ENCODE data around the gene CCDC141. TPM values are rescaled to one million over a fixed set of nuclear protein-coding genes. Genes with fewer than 3 reads are reported as not detected.

The CCDC141 gene
- total and polyA plus RNA-seq, 4 donors = 0.51 to 4.4 (median 2.4) TPM

DNA sequence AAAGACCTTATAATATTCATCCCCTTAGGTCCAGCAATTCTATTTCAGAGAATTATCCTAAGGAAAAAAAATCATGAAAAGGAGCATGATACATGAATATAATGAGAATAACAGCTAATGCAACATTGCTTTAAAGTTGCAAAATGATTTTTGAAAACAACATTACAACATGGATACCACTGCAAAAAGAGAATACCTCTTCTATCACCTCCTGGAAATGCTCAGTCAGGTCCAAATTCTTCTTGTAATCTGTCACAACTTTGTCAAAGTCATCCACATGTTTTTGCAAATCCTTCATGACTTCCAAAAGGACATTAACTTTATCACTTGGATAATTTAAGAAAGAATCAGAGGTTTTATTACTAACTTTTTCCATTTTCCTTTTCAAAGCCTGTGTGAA, 194.8 kb downstream of the CCDC141 start:
- Histone ChIP-seq H3K27me3 (ENCODE audit: control insufficient read depth, insufficient read depth, low read length) (no peaks in the 10 kb centered on the region), H3K4me3 (ENCODE audit: low read depth, low read length) (no peak overlapping the region), H3K36me3 (ENCODE audit: control insufficient read depth, insufficient read depth, low read length) (no peaks in the 10 kb centered on the region), H3K4me1 (ENCODE audit: control insufficient read depth, insufficient read depth, low read length) (no peaks in the 10 kb centered on the region), H3K9me3 (ENCODE audit: control insufficient read depth, insufficient read depth, low read length) (no peaks in the 10 kb centered on the region), H3K27ac (ENCODE audit: low read depth, low read length) (no peak overlapping the region)
- DNase-seq (ENCODE audit: low read depth in 4 of 6, low spot score in 6 of 6) = no peak

DNA sequence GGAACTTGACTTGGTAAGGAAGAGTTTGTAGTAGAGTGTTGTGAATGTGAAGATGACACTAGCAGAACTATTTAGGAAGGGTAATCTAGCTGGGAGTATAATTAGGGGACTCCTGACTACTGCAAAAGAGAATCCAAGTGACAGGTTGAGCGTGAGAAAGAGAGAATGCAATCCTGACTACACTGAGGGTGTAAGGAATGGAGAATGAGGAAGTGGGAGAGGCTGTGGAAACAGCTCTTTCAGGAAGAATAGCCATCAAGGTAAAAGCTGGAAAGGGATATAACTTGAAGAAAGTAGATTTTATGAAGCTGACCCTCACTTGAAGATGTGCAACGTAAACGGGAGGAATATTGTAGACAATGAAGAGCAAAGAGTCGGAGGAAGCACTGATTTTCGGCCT, 201.6 kb downstream of the CCDC141 start:
- 95% methylated on average over 5 of the region's 5 CpGs for WGBS (ENCODE audit: insufficient coverage)
- no peaks in the 10 kb centered on the region for H3K27me3 ChIP-seq (ENCODE audit: control insufficient read depth, insufficient read depth, low read length)
- no peaks in the 10 kb centered on the region for H3K4me1 ChIP-seq (ENCODE audit: control insufficient read depth, insufficient read depth, low read length)
- no peak overlapping the region for H3K4me3 ChIP-seq (ENCODE audit: low read depth, low read length)
- H3K27ac ChIP-seq (ENCODE audit: low read depth, low read length) = no peak overlapping the region
- H3K36me3 ChIP-seq (ENCODE audit: control insufficient read depth, insufficient read depth, low read length) = no peaks in the 10 kb centered on the region
- DNase-seq (ENCODE audit: low read depth in 4 of 6, low spot score in 6 of 6) = no peak
- H3K9me3 ChIP-seq (ENCODE audit: control insufficient read depth, insufficient read depth, low read length) = peaks cover 2% of the 10 kb centered on the region

DNA sequence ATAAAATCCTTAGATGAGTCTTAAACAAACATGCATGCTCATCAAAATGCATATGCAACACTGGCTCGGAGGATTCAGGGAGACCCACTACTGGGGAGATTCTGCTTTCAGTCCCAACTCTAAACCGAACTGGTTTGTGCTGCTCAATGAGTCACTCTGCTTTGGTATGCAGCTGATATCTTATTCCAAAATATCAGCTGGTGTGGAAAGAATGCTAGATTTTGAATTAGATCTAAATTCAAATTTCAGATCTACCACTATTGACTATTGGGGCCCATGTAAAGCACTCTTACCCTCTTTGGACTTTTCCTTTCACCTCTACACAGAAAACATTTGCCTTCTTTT, 203.5 kb downstream of the CCDC141 start:
- WGBS (ENCODE audit: insufficient coverage) = 40% methylated on average over 1 of the region's 2 CpGs
- H3K27ac ChIP-seq (ENCODE audit: low read depth, low read length) = no peak overlapping the region
- H3K9me3 ChIP-seq (ENCODE audit: control insufficient read depth, insufficient read depth, low read length) = peaks cover 2% of the 10 kb centered on the region
- no peaks in the 10 kb centered on the region for H3K4me1 ChIP-seq (ENCODE audit: control insufficient read depth, insufficient read depth, low read length)
- no peaks in the 10 kb centered on the region for H3K36me3 ChIP-seq (ENCODE audit: control insufficient read depth, insufficient read depth, low read length)
- no peaks in the 10 kb centered on the region for H3K27me3 ChIP-seq (ENCODE audit: control insufficient read depth, insufficient read depth, low read length)
- H3K4me3 ChIP-seq (ENCODE audit: low read depth, low read length) = no peak overlapping the region
- DNase-seq (ENCODE audit: low read depth in 4 of 6, low spot score in 6 of 6) = no peak

DNA sequence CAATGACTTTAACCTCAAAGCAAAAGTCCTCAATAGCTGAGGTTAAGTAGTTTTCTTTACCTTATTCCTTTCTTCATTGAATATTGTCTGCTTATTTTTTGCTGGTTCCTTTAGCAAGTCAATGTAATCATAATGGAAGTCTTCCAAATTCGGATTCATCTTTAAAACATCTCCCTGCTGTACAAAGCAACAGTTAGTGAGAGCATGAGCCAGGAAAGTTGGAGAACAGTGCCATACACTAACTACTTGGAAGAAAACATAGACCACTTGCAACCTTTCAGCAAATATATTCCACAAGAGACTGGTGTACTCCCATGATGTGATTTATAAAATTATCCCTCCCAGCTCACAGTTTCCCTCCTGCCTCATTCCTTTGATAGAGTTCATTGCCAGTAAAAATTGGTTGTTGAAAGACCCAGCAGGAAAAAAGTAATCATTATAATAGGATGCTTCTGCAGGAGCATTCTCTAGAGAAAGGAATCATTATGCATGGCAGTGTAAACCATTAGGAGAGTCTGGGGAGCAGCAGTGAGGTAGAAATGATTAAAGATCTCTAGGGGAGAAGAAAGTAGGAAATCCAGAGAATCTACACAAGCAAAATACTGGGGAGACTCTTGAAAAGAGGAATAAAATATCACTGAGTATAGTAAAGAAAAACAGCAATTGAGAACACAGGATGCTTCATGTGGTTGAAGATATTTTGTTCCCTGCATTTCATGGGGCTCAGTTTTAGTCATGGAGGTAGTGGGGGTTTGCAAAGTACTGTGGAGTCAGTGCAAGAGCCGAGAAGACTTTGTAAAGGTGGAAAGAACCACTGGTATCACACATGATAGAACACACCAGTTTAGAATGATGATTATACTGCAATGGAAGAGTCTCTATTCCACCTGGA, 204.1 kb downstream of the CCDC141 start:
- WGBS (ENCODE audit: insufficient coverage) = no CpG with 5 or more reads among the region's 2 CpGs
- peak in 2 of 6 donors; percentile 84 to 90 for DNase-seq (ENCODE audit: low read depth in 4 of 6, low spot score in 6 of 6)

DNA sequence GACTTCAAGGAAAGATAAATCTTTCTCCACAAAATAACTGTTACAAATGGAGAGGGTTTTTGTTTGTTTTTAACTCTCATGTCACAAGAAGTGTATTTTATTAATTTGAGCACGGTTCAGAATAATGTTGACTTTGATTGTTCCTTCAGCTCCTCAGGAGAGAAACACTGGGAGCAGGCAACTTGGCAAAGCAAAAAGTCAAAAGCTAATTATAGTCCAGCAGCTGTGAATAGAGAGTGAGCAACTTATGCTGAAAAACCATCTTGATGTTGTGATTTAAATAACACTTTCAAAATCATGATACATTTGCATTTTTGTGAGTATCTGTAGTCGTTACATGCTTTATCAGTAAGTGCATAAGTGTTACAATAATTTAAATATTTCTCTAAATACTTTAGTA, 205.2 kb downstream of the CCDC141 start:
- WGBS (ENCODE audit: insufficient coverage) = no CpG with 5 or more reads among the region's 2 CpGs
- peak in 1 of 6 donors; percentile 52 for DNase-seq (ENCODE audit: low read depth in 4 of 6, low spot score in 6 of 6)
- H3K4me1 ChIP-seq (ENCODE audit: control insufficient read depth, insufficient read depth, low read length) = no peaks in the 10 kb centered on the region
- H3K9me3 ChIP-seq (ENCODE audit: control insufficient read depth, insufficient read depth, low read length) = peaks cover 2% of the 10 kb centered on the region
- no peaks in the 10 kb centered on the region for H3K27me3 ChIP-seq (ENCODE audit: control insufficient read depth, insufficient read depth, low read length)
- no peaks in the 10 kb centered on the region for H3K36me3 ChIP-seq (ENCODE audit: control insufficient read depth, insufficient read depth, low read length)
- H3K4me3 ChIP-seq (ENCODE audit: low read depth, low read length) = no peak overlapping the region
- H3K27ac ChIP-seq (ENCODE audit: low read depth, low read length) = no peak overlapping the region

More for the DNA sequence above, 204.1 kb downstream of the CCDC141 start:
- Histone ChIP-seq H3K27ac (ENCODE audit: low read depth, low read length) (no peak overlapping the region), H3K36me3 (ENCODE audit: control insufficient read depth, insufficient read depth, low read length) (no peaks in the 10 kb centered on the region), H3K27me3 (ENCODE audit: control insufficient read depth, insufficient read depth, low read length) (no peaks in the 10 kb centered on the region), H3K4me1 (ENCODE audit: control insufficient read depth, insufficient read depth, low read length) (no peaks in the 10 kb centered on the region), H3K9me3 (ENCODE audit: control insufficient read depth, insufficient read depth, low read length) (peaks cover 2% of the 10 kb centered on the region), H3K4me3 (ENCODE audit: low read depth, low read length) (no peak overlapping the region)

DNA sequence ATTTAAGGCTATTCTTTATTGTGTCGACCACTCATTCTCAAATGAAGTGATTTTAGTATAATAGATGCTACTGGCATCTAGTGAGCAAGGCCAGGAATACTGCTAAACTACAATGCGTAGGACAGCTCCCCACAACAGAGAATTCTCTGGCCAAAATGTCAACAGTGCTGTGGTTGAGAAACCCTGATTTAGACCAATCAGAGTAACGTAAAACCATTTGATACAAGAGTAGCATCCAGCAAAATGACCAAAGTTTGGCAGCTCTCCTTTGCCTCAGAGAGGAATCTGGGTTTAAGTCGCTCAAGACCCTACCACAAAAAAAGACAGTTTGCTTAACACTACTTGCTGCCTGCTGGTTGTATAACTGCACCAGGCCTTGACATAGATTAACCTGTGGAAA, 205.7 kb downstream of the CCDC141 start:
- Histone ChIP-seq H3K27me3 (ENCODE audit: control insufficient read depth, insufficient read depth, low read length) (no peaks in the 10 kb centered on the region), H3K36me3 (ENCODE audit: control insufficient read depth, insufficient read depth, low read length) (no peaks in the 10 kb centered on the region), H3K4me1 (ENCODE audit: control insufficient read depth, insufficient read depth, low read length) (no peaks in the 10 kb centered on the region), H3K9me3 (ENCODE audit: control insufficient read depth, insufficient read depth, low read length) (peaks cover 2% of the 10 kb centered on the region), H3K4me3 (ENCODE audit: low read depth, low read length) (no peak overlapping the region), H3K27ac (ENCODE audit: low read depth, low read length) (no peak overlapping the region)
- peak in 2 of 6 donors; percentile 17 to 62 for DNase-seq (ENCODE audit: low read depth in 4 of 6, low spot score in 6 of 6)
- 52% methylated on average over 3 of the region's 4 CpGs for WGBS (ENCODE audit: insufficient coverage)

DNA sequence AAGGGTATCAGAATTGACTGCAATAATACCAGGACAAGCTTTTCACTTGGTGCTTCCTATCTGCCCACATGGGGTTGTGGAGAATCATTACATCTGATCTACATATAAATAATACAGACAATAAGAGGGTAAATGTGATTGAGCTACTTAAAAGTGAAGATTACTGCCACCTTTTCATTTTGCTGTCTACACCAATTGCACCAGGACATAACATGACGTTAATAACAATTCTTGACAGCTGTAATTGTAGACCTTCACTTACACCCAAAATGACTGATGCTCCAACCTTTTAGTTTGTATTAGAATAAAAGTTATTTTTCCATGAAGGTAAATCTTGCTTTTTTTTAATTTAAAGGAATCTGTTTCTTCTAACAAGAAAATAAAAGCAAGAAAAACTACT, 206.2 kb downstream of the CCDC141 start:
- H3K4me3 ChIP-seq (ENCODE audit: low read depth, low read length) = no peak overlapping the region
- DNase-seq (ENCODE audit: low read depth in 4 of 6, low spot score in 6 of 6) = no peak
- peaks cover 2% of the 10 kb centered on the region for H3K9me3 ChIP-seq (ENCODE audit: control insufficient read depth, insufficient read depth, low read length)
- H3K27me3 ChIP-seq (ENCODE audit: control insufficient read depth, insufficient read depth, low read length) = no peaks in the 10 kb centered on the region
- no CpG with 5 or more reads among the region's 1 CpG for WGBS (ENCODE audit: insufficient coverage)
- no peaks in the 10 kb centered on the region for H3K36me3 ChIP-seq (ENCODE audit: control insufficient read depth, insufficient read depth, low read length)
- no peaks in the 10 kb centered on the region for H3K4me1 ChIP-seq (ENCODE audit: control insufficient read depth, insufficient read depth, low read length)
- H3K27ac ChIP-seq (ENCODE audit: low read depth, low read length) = no peak overlapping the region

DNA sequence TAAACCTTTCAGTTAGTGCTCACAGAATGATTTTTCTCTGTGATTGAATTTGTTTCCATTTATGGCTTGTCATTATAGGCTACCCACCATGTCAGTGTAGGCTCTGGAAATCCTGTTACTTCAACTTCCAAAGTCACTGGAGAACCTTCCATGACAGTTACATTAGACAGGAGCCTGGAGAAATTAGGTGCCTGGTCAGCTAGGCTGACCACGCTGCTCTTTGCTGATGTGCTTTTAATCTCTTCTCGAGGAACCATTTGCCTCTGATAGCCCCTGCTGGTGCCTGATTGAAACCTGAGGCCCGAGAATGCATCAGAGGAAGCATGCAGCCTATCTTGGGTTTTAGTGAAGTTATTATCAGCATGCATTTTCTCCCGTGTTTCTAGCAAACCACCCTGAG, 213.1 kb downstream of the CCDC141 start:
- Histone ChIP-seq H3K27me3 (ENCODE audit: control insufficient read depth, insufficient read depth, low read length) (no peaks in the 10 kb centered on the region), H3K27ac (ENCODE audit: low read depth, low read length) (no peak overlapping the region), H3K4me3 (ENCODE audit: low read depth, low read length) (no peak overlapping the region), H3K36me3 (ENCODE audit: control insufficient read depth, insufficient read depth, low read length) (no peaks in the 10 kb centered on the region), H3K4me1 (ENCODE audit: control insufficient read depth, insufficient read depth, low read length) (no peaks in the 10 kb centered on the region), H3K9me3 (ENCODE audit: control insufficient read depth, insufficient read depth, low read length) (no peaks in the 10 kb centered on the region)
- 49% methylated on average over 4 of the region's 4 CpGs for WGBS (ENCODE audit: insufficient coverage)
- DNase-seq (ENCODE audit: low read depth in 4 of 6, low spot score in 6 of 6) = peak in 1 of 6 donors; percentile 36

DNA sequence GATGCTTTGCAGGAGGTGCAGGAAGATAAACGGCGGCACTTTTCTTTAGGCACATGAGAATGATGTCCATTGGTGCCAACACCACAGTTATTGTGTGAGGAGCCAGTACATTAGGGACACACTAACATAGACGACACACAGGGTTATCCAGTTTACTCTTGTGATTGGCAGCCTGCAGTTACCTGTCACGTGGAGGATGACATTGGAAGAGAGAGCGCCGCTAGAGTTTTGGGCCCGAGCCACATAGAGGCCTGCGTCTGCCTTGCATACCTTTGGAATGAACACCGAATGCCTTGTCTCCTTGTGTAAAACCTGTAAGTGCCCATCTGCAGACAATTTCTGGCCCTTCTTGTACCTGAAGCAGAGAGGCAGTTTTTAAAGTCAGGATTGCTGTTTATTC, 215.9 kb downstream of the CCDC141 start:
- WGBS (ENCODE audit: insufficient coverage) = 93% methylated on average over 9 of the region's 9 CpGs

DNA sequence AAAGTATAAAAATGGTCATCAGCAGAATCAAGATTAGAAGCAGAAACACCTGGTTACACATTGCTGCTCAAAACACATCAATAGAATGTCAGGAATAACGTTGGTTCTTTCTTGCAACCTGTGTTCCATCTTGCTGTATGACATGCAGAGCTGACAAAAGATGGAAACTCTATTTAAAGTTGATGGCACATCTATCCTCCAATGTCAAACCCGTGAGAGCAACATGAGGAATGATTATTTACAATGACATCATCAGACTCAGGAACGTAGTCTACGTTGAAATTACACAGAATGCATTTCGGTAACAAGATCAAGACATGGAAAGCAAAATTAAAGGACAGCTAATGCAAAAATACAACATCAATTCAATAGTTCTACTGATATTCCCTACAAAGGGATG, 216.6 kb downstream of the CCDC141 start:
- Histone ChIP-seq H3K27me3 (ENCODE audit: control insufficient read depth, insufficient read depth, low read length) (no peaks in the 10 kb centered on the region), H3K9me3 (ENCODE audit: control insufficient read depth, insufficient read depth, low read length) (no peaks in the 10 kb centered on the region), H3K27ac (ENCODE audit: low read depth, low read length) (no peak overlapping the region), H3K36me3 (ENCODE audit: control insufficient read depth, insufficient read depth, low read length) (no peaks in the 10 kb centered on the region), H3K4me1 (ENCODE audit: control insufficient read depth, insufficient read depth, low read length) (peaks cover 2% of the 10 kb centered on the region), H3K4me3 (ENCODE audit: low read depth, low read length) (no peak overlapping the region)
- DNase-seq (ENCODE audit: low read depth in 4 of 6, low spot score in 6 of 6) = no peak
- 82% methylated on average over 2 of the region's 5 CpGs for WGBS (ENCODE audit: insufficient coverage)

More for the DNA sequence above, 215.9 kb downstream of the CCDC141 start:
- H3K4me3 ChIP-seq (ENCODE audit: low read depth, low read length) = no peak overlapping the region
- no peak overlapping the region for H3K27ac ChIP-seq (ENCODE audit: low read depth, low read length)
- H3K9me3 ChIP-seq (ENCODE audit: control insufficient read depth, insufficient read depth, low read length) = no peaks in the 10 kb centered on the region
- H3K27me3 ChIP-seq (ENCODE audit: control insufficient read depth, insufficient read depth, low read length) = no peaks in the 10 kb centered on the region
- H3K36me3 ChIP-seq (ENCODE audit: control insufficient read depth, insufficient read depth, low read length) = no peaks in the 10 kb centered on the region
- H3K4me1 ChIP-seq (ENCODE audit: control insufficient read depth, insufficient read depth, low read length) = no peaks in the 10 kb centered on the region
- DNase-seq (ENCODE audit: low read depth in 4 of 6, low spot score in 6 of 6) = no peak

All from spinal cord (tissue), 10 donors.